H1 (cell line): Measurements from ENCODE around the gene INTS2. TPM values are rescaled to one million over a fixed set of nuclear protein-coding genes. Genes with fewer than 3 reads are reported as not detected.

Experiments used
- CTCF ChIA-PET: fragments of 300-600 bp; sonication (Branson Sonifier 250); formaldehyde crosslinking; loops from one replicate; lab custom pipeline; 2021; ENCODE audit not compliant: partially characterized antibody; lab: Charles Lee
- POLR2A ChIA-PET: fragments of 300-600 bp; sonication (Branson Sonifier 250); formaldehyde crosslinking; loops from one replicate; lab custom pipeline; 2021; ENCODE audit warnings: inconsistent platforms; ENCODE audit not compliant: partially characterized antibody; lab: Charles Lee
- DNase-seq, 2 experiments: peaks; one replicate each; pipeline versions ENCODE4 v3.0.0 to v3.0.0-alpha.2; 2010 to 2022; ENCODE audit warnings: low spot score in 2 of 2, low read depth in 1 of 2, mixed read lengths in 1 of 2
- FAIRE-seq: peaks from 2 replicates; lab custom pipeline; 2011; peaks lifted over from hg19 to GRCh38; lab: Jason Lieb, UNC
- H2AFZ ChIP-seq: 2 replicates; pipeline ENCODE4 v1.8.1; 2012; ENCODE audit warnings: low read length, inconsistent platforms
- H2AK5ac ChIP-seq: 2 replicates; pipeline ENCODE4 v1.6.1; 2013; ENCODE audit warnings: low read depth, low read length
- H2BK120ac ChIP-seq: replicated peaks from 2 replicates; pipeline ENCODE3; 2013; ENCODE audit warnings: low read depth, low read length, inconsistent platforms
- H2BK12ac ChIP-seq: 2 replicates; pipeline ENCODE4 v1.6.1; 2013; ENCODE audit warnings: low read depth, low read length
- H2BK15ac ChIP-seq: 2 replicates; pipeline ENCODE4 v1.6.1; 2013; ENCODE audit warnings: low read length
- H2BK20ac ChIP-seq: 2 replicates; pipeline ENCODE4 v1.6.1; 2013; ENCODE audit warnings: low read length
- H2BK5ac ChIP-seq: 2 replicates; pipeline ENCODE4 v1.6.1; 2013; ENCODE audit warnings: low read depth, low read length
- H3K14ac ChIP-seq: 2 replicates; pipeline ENCODE4 v1.6.1; 2013; ENCODE audit warnings: inconsistent platforms; ENCODE audit not compliant: insufficient read length
- H3K18ac ChIP-seq: 2 replicates; pipeline ENCODE4 v1.6.1; 2013; ENCODE audit warnings: low read length; ENCODE audit errors: extremely low read depth
- H3K23ac ChIP-seq: 2 replicates; pipeline ENCODE4 v1.6.1; 2013; ENCODE audit warnings: inconsistent platforms; ENCODE audit not compliant: insufficient read length
- H3K23me2 ChIP-seq: 2 replicates; pipeline ENCODE4 v1.6.1; 2013; ENCODE audit warnings: low read depth, low read length
- H3K27ac ChIP-seq: 2 replicates; pipeline ENCODE4 v1.6.1; 2011; ENCODE audit warnings: low read depth, low read length, inconsistent platforms
- H3K27me3 ChIP-seq, 4 experiments: replicated peaks in 1 of 4; 1 replicate in 1 of 4; 2 replicates in 3 of 4; pipeline versions ENCODE4 v1.6.1 to v1.8.1; 2011 to 2013; ENCODE audit warnings: low read length in 3 of 4, mild to moderate bottlenecking in 3 of 4, inconsistent platforms in 2 of 4, mixed read lengths in 2 of 4, moderate library complexity in 1 of 4; ENCODE audit not compliant: control insufficient read depth in 3 of 4, insufficient read depth in 3 of 4; ENCODE audit errors: extremely low read depth in 1 of 4
- H3K36me3 ChIP-seq, 4 experiments: 2 replicates each; pipeline versions ENCODE4 v1.6.1 to v1.8.1; 2011 to 2013; ENCODE audit warnings: mild to moderate bottlenecking in 4 of 4, low read length in 3 of 4, moderate library complexity in 2 of 4, control low read depth in 1 of 4, inconsistent platforms in 1 of 4; ENCODE audit not compliant: insufficient read depth in 4 of 4, control insufficient read depth in 2 of 4
- H3K4ac ChIP-seq: replicated peaks from 2 replicates; pipeline ENCODE3; 2013; ENCODE audit warnings: low read length, low read depth, mixed read lengths, inconsistent platforms; ENCODE audit not compliant: insufficient read length
- H3K4me1 ChIP-seq, 4 experiments: replicated peaks in 1 of 4; 1 replicate in 1 of 4; 2 replicates in 3 of 4; pipeline versions ENCODE4 v1.6.1 to v1.8.1; 2011 to 2013; ENCODE audit warnings: low read length in 3 of 4, inconsistent platforms in 2 of 4, mixed read lengths in 1 of 4; ENCODE audit not compliant: insufficient read depth in 4 of 4, control insufficient read depth in 3 of 4
- H3K4me2 ChIP-seq, 2 experiments: 2 replicates each; pipeline versions ENCODE4 v1.6.1 to v1.8.1; 2011 to 2013; ENCODE audit warnings: low read depth in 2 of 2, low read length in 2 of 2, control low read depth in 1 of 2, inconsistent platforms in 1 of 2, mild to moderate bottlenecking in 1 of 2; ENCODE audit not compliant: insufficient read depth in 1 of 2
- H3K4me3 ChIP-seq, 4 experiments: fragments of 200-600, 300-600 bp in 1 of 4; sonication (generic), shearing (Covaris generic), sonication (Bioruptor Twin) in 1 of 4; 2 replicates each; pipeline versions ENCODE4 v1.5.1 to v1.8.1; 2011 to 2016; ENCODE audit warnings: low read length in 4 of 4, low read depth in 3 of 4, control low read depth in 2 of 4, inconsistent platforms in 2 of 4, mild to moderate bottlenecking in 2 of 4, mixed read lengths in 1 of 4, moderate library complexity in 1 of 4; ENCODE audit not compliant: insufficient read depth in 2 of 4; ENCODE audit errors: extremely low read depth in 1 of 4
- H3K56ac ChIP-seq: replicated peaks from 2 replicates; pipeline ENCODE3; 2013; ENCODE audit warnings: low read depth, mild to moderate bottlenecking, mixed read lengths, low read length, inconsistent platforms; ENCODE audit not compliant: insufficient read length
- H3K79me1 ChIP-seq: 2 replicates; pipeline ENCODE4 v1.6.1; 2013; ENCODE audit warnings: low read depth, low read length, control low read depth
- H3K79me2 ChIP-seq, 2 experiments: 2 replicates each; pipeline versions ENCODE4 v1.6.1 to v1.8.1; 2012 to 2013; ENCODE audit warnings: low read length in 2 of 2, mild to moderate bottlenecking in 2 of 2, inconsistent platforms in 1 of 2; ENCODE audit not compliant: insufficient read depth in 2 of 2, control insufficient read depth in 1 of 2
- H3K9ac ChIP-seq, 4 experiments: replicated peaks in 1 of 4; 1 replicate in 1 of 4; 2 replicates in 3 of 4; pipeline versions ENCODE4 v1.6.1 to v1.8.1; 2011 to 2013; ENCODE audit warnings: low read depth in 3 of 4, low read length in 3 of 4, control low read depth in 2 of 4, mild to moderate bottlenecking in 2 of 4, moderate library complexity in 2 of 4, inconsistent platforms in 1 of 4; ENCODE audit errors: extremely low read depth in 1 of 4
- H3K9me3 ChIP-seq, 2 experiments: 2 replicates each; pipeline versions ENCODE4 v1.6.1 to v1.8.1; 2012 to 2013; ENCODE audit warnings: mild to moderate bottlenecking in 2 of 2, moderate library complexity in 2 of 2, control low read depth in 1 of 2, inconsistent platforms in 1 of 2, low read depth in 1 of 2, low read length in 1 of 2, mixed read lengths in 1 of 2; ENCODE audit not compliant: insufficient read depth in 2 of 2
- H4K20me1 ChIP-seq, 2 experiments: replicated peaks in 1 of 2; 2 replicates each; pipeline versions ENCODE3 to v1.8.1; 2011 to 2013; ENCODE audit warnings: inconsistent platforms in 2 of 2, low read length in 2 of 2, mild to moderate bottlenecking in 1 of 2; ENCODE audit not compliant: insufficient read depth in 2 of 2, control insufficient read depth in 1 of 2
- H4K5ac ChIP-seq: 2 replicates; pipeline ENCODE4 v1.6.1; 2013; ENCODE audit warnings: low read length, low read depth, mixed read lengths, inconsistent platforms; ENCODE audit not compliant: insufficient read length
- H4K8ac ChIP-seq: 2 replicates; pipeline ENCODE4 v1.8.0; 2013; ENCODE audit warnings: mild to moderate bottlenecking, moderate library complexity, low read length, inconsistent platforms; ENCODE audit not compliant: insufficient read depth; ENCODE audit errors: extremely low read depth
- H4K91ac ChIP-seq: replicated peaks from 2 replicates; pipeline ENCODE3; 2013; ENCODE audit warnings: low read length, mixed read lengths, inconsistent platforms; ENCODE audit not compliant: insufficient read length
- EGR1 ChIP-seq: IDR thresholded peaks from 2 replicates; pipeline ENCODE4 v1.6.1; 2011; ENCODE audit warnings: low read depth, low read length, borderline replicate concordance
- EP300 ChIP-seq, 2 experiments: IDR thresholded peaks; 1 replicate in 1 of 2; 2 replicates in 1 of 2; pipeline ENCODE4 v1.6.1; 2011 to 2012; ENCODE audit warnings: low read depth in 2 of 2, low read length in 2 of 2, mild to moderate bottlenecking in 2 of 2, borderline replicate concordance in 1 of 2, inconsistent platforms in 1 of 2, moderate library complexity in 1 of 2
- TBP ChIP-seq: IDR thresholded peaks from 2 replicates; pipeline ENCODE4 v1.6.1; 2011; ENCODE audit warnings: low read depth, low read length, improper control_type of control experiment
- WGBS, 2 experiments: shearing (Covaris generic) in 1 of 2; methylation state at CpG; one replicate each; pipeline versions ENCODE4 v1.1.6 to v1.1.7; 2013 to 2015; ENCODE audit warnings: low lambda C conversion rate in 2 of 2, mixed read lengths in 2 of 2, inconsistent platforms in 1 of 2, low coverage in 1 of 2, missing lambda C conversion rate in 1 of 2; ENCODE audit not compliant: insufficient replicate concordance in 2 of 2, insufficient coverage in 1 of 2, insufficient read length in 1 of 2; ENCODE audit errors: extremely low coverage in 1 of 2, missing lambda C conversion rate in 1 of 2; 5-methylcytosine and 5-hydroxymethylcytosine counted together
- polyA plus RNA-seq, 7 experiments: library from polyadenylated mRNA; depleted of rRNA in 3 of 7; stranded (reverse) in 5 of 7; unstranded in 2 of 7; fragments of >200 nt in 5 of 7; fragments of 200-250 nt in 2 of 7; gene quantifications; 1 replicate in 5 of 7; 2 replicates in 1 of 7; 4 replicates in 1 of 7; pipeline versions ENCODE4 v1.2.1 to v1.2.3, GENCODE V29; 2011 to 2013; ENCODE audit warnings: missing spikeins in 2 of 7, mixed read lengths in 2 of 7
- total RNA-seq: library from RNA; stranded (reverse); fragmentation: NEBNext Ultra II Directional; extraction: Animal tissue kit (Norgen Biotek cat#: 25700); gene quantifications from 2 replicates; pipeline ENCODE4 v1.2.1, GENCODE V29; 2021

Gene INTS2
- total and polyA plus RNA-seq, 2 of the 8 experiments (the other 6 are each of a cell fraction or from before 2014, with no cell fraction given) = 9.4 to 21.8 TPM

DNA sequence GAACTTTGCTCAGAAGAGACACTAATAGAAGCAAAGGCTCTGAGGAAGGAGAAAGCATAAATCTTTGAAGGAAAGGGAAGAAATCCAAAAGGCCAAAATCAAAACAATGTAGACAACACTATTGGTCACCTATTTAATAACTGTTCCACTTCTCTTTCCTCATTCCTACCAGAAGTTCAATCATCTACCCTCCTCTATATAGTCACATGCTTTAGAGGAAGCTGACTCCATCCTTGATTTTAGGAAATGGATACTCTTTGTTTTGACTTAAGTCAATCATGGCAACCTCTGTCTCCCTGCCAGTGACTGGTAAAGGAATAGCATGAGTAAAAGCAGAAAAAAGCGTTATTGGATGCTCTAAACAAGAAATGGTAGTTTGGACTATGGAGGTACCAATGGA, 71.7 kb downstream of the INTS2 start:
- H2AFZ ChIP-seq = no peak overlapping the region
- H2BK20ac ChIP-seq = no peak overlapping the region
- no peak for DNase-seq
- no peak overlapping the region for H4K5ac ChIP-seq
- no peaks in the 10 kb centered on the region for H3K27me3 ChIP-seq
- H2BK5ac ChIP-seq = no peak overlapping the region
- no peaks in the 10 kb centered on the region for H3K79me1 ChIP-seq
- H3K18ac ChIP-seq = no peak overlapping the region
- no peak overlapping the region for H3K14ac ChIP-seq
- FAIRE-seq = no peak
- H4K8ac ChIP-seq = no peak overlapping the region
- no peak overlapping the region for H3K27ac ChIP-seq
- no peak overlapping the region for H2BK15ac ChIP-seq
- H2BK120ac ChIP-seq = no peak overlapping the region
- H3K79me2 ChIP-seq = peaks cover 0 to 7% of the 10 kb centered on the region in 2 experiments; a peak in 2 of 4 replicates
- H3K23me2 ChIP-seq = no peaks in the 10 kb centered on the region
- H3K4ac ChIP-seq = no peak overlapping the region
- peaks cover 0 to 4% of the 10 kb centered on the region in 2 experiments for H4K20me1 ChIP-seq
- TF ChIP-seq TBP (no peak), EGR1 (no peak), EP300 (IDR thresholded peaks at IDR 0.05; ENCODE audit: borderline replicate concordance in 1 of 2, low read depth in 2 of 2, low read length in 2 of 2) (no peak)
- CTCF ChIA-PET = no interaction called here
- H3K4me2 ChIP-seq = no peak overlapping the region
- no peaks in the 10 kb centered on the region for H3K4me1 ChIP-seq
- no peaks in the 10 kb centered on the region for H3K9me3 ChIP-seq
- H3K23ac ChIP-seq = no peak overlapping the region
- H2AK5ac ChIP-seq = no peak overlapping the region
- no peak overlapping the region for H4K91ac ChIP-seq
- H3K56ac ChIP-seq = no peak overlapping the region
- no peak overlapping the region for H3K9ac ChIP-seq
- POLR2A ChIA-PET = interaction anchor here (1.0 kb wide), 1 partner anchor 14 kb away, joined by 3 read pairs; no protein-coding TSS in a partner anchor
- WGBS, 2 experiments = 79% methylated on average over 1 of the region's 1 CpG; no CpG with 5 or more reads in 1 of the 2 experiments
- peaks cover 3 to 54% (median 21%) of the 10 kb centered on the region in 4 experiments for H3K36me3 ChIP-seq
- no peak overlapping the region for H3K4me3 ChIP-seq
- H2BK12ac ChIP-seq = no peak overlapping the region
